CD1c-positive myeloid dendritic cell (primary cell): ENCODE results near the gene DNAJB11.

Experiments
- DNase-seq: peaks from one replicate; pipeline ENCODE4 v3.0.0-alpha.2; 2016; ENCODE audit errors: extremely low spot score

DNAJB11 gene

GRCh38 chr3:186596568-186597287 lies 26.2 kb downstream of the DNAJB11 start:
- no peak for DNase-seq

GRCh38 chr3:186598108-186598784 lies 27.7 kb downstream of the DNAJB11 start:
- DNase-seq, result no peak

- no peak for DNase-seq
Measured at GRCh38 chr3:186598794-186599141, 28.2 kb downstream of the DNAJB11 start.

- DNase-seq, result no peak
Measured at GRCh38 chr3:186599142-186599784, 28.7 kb downstream of the DNAJB11 start.

- DNase-seq, result no peak
Measured at GRCh38 chr3:186599785-186600166, 29.3 kb downstream of the DNAJB11 start.

GRCh38 chr3:186600896-186601295 lies 30.4 kb downstream of the DNAJB11 start:
- no peak for DNase-seq

GRCh38 chr3:186603159-186603558 lies 32.6 kb downstream of the DNAJB11 start:
- no peak for DNase-seq

GRCh38 chr3:186605078-186605477 lies 34.6 kb downstream of the DNAJB11 start:
- DNase-seq, result no peak

GRCh38 chr3:186605561-186606545 lies 35.3 kb downstream of the DNAJB11 start:
- no peak for DNase-seq

- DNase-seq, result no peak
Measured at GRCh38 chr3:186608624-186609215, 38.2 kb downstream of the DNAJB11 start.

- DNase-seq, result no peak
Measured at GRCh38 chr3:186609247-186609868, 38.8 kb downstream of the DNAJB11 start.

- DNase-seq, result no peak
Measured at GRCh38 chr3:186612065-186612464, 41.5 kb downstream of the DNAJB11 start.

GRCh38 chr3:186612721-186613636 lies 42.5 kb downstream of the DNAJB11 start, which contains the start of gene AHSG:
AHSG (plus strand) TSS chr3:186613060; CDS start chr3:186613142, 82 bp downstream.
- no peak for DNase-seq

- no peak for DNase-seq
Measured at GRCh38 chr3:186613637-186614265, 43.2 kb downstream of the DNAJB11 start.

- DNase-seq, result no peak
Measured at GRCh38 chr3:186614266-186614596, 43.7 kb downstream of the DNAJB11 start.

GRCh38 chr3:186614597-186615483 lies 44.3 kb downstream of the DNAJB11 start:
- peak; percentile 80 for DNase-seq

GRCh38 chr3:186616299-186616617 lies 45.7 kb downstream of the DNAJB11 start:
- no peak for DNase-seq
